IPS-18c (cell line): Measurements from ENCODE around the gene TBL3.
"Not testable (repeated sequence)": the region's sequence is repeated elsewhere in the genome, so short reads cannot be mapped to it uniquely, and the experiment has no call there.

Source experiments
- H3K4me3 ChIP-seq: 2 replicates; pipeline ENCODE4 v1.7.0; 2013; ENCODE audit warnings: low read depth, mild to moderate bottlenecking, low read length, moderate library complexity; ENCODE audit not compliant: insufficient read depth
- H3K9me3 ChIP-seq: one replicate; pipeline ENCODE4 v1.6.1; 2013; ENCODE audit warnings: mild to moderate bottlenecking, low read length, moderate library complexity; ENCODE audit not compliant: control insufficient read depth, insufficient read depth

The TBL3 gene

DNA sequence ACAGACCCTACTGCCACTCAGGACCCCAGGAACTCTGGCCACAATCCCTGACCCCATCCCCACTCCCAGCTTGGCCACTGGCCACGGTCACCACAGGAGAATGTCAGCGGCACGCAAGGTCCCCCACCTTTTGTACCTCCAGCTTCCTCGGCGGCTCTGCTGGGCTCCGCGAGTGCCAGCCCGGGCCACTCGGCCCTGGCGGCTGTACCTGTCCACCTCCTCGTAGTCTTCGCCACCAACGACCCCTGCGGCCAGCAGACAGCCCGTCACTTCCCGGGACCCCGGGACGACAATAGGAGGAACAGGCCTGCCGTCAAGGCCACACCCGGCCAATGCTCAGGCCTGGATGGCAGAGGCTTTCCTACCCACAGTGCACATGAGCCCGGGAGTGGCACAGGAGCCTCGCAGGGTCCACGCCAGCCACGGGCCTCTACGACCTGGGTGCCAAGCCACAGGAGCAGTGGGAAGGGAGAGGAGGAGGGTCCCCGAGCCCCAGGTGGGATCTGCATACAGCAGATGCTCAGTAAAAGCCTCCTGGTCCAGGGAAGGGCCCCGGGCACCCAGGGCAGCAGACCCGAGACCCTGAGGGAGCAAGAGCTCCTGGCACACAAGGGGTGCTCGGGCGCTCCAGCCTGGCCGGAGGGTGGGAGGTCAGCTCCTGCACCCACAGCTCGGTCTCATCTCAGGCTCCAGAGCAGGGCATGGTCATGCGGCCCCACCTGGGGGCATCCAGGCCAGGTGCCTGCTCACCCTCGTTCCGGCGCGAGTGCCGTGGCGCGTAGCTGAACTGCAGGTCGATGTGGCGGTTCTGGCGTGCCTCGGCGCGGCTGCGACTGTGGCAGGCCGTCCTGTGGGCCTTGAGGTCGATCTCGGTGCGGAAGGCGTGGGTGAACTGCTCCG is 29.9 kb downstream of the TBL3 start:
- Histone ChIP-seq H3K9me3 (no peaks in the 10 kb centered on the region), H3K4me3 (no peak overlapping the region)

DNA sequence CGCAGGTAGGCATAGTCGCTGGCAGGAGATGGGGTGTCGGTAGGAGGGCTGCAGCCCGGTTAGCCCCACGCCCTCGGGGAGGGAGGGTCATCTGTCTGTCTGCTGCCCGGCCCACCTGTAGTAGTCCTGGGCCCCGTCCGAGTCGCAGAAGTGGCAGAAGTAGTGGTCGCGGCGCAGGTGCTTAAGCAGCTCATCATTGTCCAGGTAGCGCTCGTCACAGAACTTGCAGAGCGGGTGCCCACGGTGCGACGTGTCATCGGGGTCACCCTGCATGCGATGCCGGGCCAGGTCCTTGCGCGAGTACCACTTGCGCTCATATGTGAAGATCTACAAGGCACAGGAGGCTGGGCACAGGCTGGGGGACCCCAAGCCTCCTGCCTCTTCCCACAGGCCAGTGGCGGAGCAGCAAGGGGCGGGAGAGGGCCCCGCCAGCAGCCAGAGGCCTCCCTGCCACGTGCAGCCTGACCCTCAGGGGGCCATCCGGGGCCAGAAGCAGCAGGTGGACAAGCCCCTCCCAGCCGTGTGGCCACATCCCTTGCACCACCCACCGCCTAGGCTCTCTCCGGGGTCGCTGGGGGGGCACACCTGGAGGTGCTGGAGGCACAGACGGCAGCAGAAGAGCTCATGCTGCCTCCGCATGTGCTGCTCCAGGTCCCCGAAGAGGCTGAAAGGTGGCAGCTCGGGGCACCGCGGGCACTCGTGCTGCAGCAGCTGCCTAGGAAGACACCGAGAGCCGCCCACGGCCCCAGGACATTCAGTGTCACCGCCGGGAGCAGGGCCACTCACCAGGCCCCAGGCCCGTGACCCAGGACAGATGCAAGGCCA is 30.8 kb downstream of the TBL3 start:
- no peak overlapping the region for H3K4me3 ChIP-seq
- H3K9me3 ChIP-seq = no peaks in the 10 kb centered on the region

DNA sequence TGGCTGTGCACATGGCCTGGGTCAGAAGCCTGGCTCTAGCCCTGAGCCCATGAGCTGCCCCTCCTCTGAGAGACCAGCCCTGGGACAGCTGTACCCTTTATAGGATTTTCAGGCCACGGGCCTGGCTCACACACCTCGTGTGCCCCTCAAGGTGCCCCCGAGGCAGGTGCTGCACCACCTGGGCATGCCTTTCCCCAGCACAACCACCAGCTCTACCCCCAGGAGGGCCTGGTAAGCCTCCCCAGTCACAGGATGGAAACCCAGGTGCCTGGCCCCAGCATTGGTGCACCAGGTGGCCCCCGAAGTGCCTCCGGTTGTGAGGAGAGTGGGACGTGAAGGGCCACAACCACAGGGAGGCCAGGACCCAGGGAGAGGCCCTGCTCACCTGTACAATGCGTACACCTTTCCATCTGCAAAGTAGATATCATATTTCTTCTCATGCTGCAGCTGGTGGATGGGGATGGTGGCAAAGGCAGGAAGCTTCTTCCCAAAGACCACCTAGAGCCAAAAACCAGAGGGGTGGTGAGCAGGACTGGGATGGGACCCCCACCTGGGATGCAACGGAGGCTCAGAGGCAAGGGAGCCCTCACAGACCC is 31.5 kb downstream of the TBL3 start:
- no peaks in the 10 kb centered on the region for H3K9me3 ChIP-seq
- no peak overlapping the region for H3K4me3 ChIP-seq

DNA sequence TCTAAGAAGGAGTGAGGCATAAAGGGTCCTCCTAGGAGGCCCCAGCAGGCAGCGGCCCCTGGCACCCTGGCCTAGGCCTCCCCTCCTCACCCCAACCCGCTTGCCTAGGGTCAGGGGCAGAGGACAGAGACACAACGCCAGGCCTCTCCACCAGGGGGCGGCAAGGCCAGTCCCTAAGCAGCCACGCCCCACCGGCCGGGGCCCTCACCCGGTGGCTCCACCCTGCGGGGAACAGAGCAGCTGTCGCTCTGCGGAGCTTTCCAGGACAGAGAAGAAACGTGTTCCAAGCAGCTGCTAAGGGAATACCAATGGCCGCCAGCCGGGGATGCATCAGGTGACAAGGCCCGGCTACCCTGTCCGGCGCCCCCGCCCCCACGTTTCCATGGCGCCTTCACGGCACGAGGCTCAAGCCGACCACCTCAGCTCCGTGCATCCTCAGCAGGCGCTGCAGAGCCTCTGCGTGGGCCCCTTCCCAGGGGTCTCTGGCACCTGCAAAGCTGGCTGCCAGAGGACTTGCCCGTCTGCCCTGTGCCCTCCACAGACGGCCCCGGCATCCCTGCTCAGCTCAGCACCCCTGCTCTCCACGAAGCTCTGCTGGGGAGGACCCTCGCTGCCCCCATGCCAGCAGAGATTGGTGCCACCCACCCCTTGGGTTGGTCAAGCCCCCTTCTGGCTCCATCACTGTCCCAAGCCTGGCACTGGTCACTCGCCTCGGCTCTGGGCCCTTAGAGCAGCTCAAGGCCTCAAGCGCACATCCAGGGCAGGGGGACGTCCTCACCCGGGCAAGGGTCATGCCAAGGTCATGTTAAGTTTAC is 32.2 kb downstream of the TBL3 start:
- peak overlapping the region; percentile 6; the same call in 1 of the 2 replicates for H3K4me3 ChIP-seq
- no peaks in the 10 kb centered on the region for H3K9me3 ChIP-seq

DNA sequence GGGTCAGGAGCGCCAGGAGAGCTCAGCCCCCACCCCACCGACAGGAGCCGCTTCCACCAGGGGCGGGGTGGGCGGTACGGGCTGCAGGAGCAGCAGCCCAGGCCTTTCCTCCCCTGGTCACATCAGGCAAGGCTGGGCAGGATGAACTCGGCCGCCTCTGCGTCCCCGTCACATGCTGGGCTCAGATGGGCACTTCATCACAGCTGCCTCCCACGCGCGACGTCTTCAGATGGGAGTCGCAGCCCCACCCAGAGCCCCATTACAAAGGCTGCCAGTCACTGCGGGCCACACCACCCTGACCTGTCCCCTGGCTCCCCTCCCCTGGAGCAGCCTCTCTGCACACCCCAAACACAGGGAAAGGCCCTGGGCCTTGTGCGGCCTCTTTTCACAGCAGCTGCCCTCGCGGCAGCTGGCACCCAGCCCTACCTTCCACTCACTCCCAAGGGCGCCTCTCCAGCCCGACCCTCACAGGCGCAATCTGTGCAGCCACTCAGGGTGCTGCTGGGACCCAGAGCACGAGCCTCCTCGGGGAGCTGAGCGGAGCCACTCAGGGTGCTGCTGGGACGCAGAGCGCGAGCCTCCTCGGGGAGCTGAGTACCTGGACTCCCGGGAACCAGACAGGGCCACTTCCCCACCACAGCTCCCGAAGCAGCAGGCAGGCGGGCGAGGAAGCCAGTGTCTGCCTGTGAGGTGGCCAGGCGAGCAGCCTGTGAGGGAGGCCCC is 33.1 kb downstream of the TBL3 start:
- Histone ChIP-seq H3K4me3 (no peak overlapping the region), H3K9me3 (no peaks in the 10 kb centered on the region)

DNA sequence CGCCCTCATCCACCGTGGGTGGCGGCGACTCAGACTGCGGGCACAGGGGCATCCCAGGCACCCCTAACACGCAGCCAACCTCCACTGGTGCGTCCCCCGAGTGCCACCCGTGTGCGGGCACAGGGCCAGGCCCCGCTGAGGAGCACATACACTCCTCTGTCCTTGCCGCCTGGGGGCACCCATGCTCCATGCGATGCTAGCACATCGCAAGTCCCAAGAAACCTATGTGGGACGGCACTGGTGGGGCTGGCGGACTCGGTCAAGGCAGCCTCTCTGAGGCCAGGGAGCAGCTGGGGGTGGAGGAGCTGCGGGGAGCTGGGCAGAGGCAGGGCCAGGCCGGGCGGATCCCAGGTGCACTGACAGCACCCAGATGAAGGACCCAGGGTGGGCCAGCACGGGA is 33.8 kb downstream of the TBL3 start:
- Histone ChIP-seq H3K9me3 (no peaks in the 10 kb centered on the region), H3K4me3 (no peak overlapping the region)

DNA sequence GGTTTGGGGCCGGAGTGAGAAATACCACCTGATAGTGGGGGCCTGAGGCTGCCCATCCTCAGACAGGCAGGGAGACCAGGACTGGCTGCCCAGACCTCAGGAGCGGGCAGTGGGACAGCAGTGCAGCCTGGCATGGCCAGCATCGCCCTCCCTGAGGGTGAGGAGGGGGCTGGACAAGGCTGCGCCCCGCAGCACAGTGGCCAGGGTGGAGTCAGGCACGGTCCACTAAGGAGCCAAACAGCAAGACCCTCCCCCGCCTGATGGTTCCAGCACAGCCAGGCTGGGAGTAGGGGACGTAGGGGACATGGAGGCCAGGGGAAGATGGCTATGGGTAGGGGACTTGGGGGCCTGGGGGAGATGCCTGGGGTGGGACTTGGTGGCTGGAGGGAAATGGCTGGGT is 34.5 kb downstream of the TBL3 start:
- H3K4me3 ChIP-seq = no peak overlapping the region

DNA sequence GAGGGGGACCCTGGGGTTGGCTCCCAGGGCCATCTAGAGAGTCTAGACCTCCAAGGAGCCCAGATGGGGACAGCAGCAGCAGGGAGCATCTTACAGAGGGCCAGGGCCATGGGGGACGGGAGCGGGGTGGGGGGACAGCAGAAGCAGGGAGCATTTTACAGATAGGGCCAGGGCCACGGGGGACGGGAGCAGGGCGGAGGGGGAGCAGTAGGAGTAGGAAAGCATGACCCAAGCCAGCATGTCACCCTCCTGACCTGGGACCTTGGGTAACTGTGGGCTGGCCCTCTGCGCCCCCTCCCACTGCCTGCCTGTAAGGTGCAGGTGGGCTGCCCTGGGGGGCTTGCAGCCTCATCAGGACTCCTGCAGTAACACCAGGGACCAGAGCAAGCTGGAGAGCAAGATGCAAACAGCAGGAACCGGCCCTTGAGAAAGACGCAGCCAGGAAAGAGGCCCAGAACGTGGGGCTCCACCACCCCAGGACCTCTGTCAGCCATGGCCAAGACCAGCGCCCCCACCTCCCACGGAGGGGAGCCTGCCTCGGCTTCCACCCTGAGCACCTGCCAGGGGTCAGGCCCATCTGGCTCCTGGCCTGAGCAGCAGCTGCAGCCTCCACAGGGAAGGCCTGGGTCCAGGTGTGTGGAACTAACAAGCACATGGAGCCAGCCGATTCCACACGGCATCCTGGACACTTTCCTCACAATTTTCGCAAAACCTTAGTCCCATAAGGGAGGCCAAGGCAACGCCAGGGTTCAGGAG is 35.4 kb downstream of the TBL3 start:
- Histone ChIP-seq H3K4me3 (peak overlapping the region; percentile 15), H3K9me3 (no peaks in the 10 kb centered on the region)

More for the DNA sequence above, 34.5 kb downstream of the TBL3 start:
- H3K9me3 ChIP-seq = no peaks in the 10 kb centered on the region

DNA sequence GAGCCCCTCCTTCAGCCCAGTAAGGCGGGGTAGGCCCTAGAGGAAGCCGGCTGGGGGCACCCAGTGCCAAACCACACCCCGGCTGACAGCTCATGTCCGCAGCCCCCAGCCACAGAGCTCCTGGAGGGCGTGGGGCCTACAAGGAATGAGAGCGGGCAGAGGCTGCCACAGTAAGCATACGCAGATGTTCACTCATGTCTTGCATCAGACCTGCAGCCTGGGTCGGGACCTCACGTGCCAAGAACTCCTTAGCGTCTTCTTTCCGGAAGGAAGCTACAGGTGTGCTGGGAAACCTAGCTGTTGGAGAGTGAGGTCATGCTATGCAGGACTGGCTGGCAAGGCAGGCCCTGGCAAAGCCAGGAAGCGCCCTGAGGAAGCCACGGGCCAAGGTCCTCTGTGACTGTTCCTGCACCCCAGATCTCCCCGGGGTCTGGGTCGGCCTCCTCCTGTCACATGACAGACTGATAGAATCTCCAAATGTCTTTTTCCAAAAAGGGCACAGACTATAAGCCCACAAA is 36.2 kb downstream of the TBL3 start:
- no peaks in the 10 kb centered on the region for H3K9me3 ChIP-seq
- H3K4me3 ChIP-seq = peak overlapping the region; percentile 15

DNA sequence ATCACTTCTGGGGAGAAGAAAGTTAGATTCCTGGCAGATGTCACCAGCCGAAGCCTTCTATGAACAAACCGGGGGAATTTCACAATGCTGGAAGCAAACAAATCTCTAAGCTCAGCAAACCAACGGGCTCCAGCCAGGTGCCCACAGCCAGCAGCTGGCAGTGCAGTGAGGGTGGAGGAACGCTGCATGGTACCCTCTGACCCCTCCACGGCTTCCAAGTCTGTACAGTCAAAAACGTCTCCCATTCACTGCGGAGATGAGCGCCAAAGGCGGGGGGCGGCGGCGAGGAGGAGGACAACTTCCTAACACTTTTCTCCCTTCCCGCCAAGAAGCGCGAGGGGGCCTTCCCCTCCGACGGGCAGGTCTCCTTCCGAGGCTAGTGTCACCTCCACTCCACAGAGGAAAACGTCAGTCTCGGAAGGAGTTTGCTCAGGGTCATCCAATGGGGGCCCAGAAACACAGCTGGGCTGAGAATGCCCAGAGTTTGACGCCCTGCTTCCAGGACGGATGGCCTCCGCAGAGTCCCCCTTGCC is 36.8 kb downstream of the TBL3 start:
- H3K9me3 ChIP-seq = no peaks in the 10 kb centered on the region
- H3K4me3 ChIP-seq = peak overlapping the region; percentile 93

DNA sequence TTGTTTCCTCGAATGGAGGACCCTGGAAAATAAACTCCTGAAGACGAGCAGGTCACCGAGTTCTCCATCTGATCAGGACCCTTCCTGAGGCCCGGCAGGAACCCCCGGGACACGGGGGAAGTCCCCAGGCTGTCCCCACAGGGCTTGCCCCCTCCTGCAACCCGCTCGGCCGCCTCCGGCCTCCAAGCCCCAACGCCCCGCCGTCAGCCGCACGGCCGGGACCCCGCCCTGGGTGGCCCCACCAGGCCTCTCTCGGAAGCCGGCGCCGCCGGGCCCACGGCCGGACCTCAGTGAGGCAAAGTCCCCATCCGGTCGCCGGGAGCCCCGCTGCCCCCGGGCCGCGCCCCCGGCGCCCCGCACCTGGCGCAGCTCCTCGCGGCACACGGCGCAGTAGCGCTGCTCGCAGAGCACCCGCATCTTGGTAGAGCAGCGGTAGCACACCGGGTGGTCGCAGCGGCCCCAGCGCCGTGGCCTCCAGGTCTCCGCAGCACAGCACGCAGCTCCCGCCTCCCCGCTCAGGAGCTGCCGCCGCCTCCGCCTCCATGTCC is 37.4 kb downstream of the TBL3 start:
- Histone ChIP-seq H3K4me3 (peak overlapping the region; percentile 93), H3K9me3 (no peaks in the 10 kb centered on the region)

DNA sequence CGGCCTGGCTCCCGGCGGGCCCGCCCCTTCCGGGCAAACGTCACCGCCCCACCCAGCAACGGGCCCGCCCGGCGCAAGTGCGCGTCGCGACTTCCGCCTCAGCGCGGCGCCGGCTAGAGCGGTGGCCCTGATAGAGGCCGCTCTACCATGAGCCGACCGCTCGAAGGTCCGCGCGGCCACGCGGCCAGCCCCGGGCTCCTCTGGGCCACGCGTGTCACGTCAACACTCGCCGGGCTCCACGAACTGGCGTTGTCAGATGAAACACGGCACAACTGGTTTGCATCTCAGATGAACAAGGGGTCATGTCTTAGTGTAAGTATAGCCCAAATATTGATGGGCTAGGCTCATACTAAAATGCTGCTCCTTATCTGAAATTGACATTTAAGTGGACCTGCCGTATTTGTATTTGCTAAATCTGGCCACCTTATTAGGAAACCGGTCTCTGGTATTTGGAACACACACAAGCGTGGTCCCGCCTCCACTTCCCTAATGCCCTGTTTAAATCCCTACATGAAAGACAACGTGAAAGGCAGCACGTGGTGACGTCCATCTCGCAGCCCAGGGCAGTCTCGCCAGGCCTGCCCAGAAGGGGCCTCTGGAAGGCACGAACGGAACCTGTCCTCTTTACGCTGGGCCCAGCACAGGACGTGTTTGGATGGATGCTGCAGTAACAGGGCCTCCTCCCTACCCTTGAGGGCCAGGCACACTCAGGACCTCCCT is 38.1 kb downstream of the TBL3 start, which contains the start of gene ZNF598:
TSS of gene ZNF598 (minus strand) at position 31 of the 720 bp plus-strand sequence.
- Histone ChIP-seq H3K4me3 (peak within 1 kb of the TSS; percentile 96), H3K9me3 (no peaks in the 10 kb centered on the region)

DNA sequence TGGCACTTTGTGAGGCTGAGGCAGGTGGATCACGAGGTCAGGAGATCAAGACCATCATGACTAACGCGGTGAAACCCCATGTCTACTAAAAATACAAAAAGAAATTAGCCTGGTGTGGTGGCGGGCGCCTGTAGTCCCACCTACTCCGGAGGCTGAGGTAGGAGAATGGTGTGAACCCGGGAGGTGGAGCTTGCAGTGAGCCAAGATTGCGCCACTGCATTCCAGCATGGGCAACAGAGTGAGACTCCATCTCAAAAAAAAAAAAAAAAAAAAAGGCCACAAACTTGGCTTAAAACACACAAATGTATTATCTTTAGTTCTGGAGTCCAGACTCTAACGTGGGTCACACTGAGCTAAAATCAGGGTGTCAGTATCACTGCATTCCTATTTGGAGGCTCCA is 39.9 kb downstream of the TBL3 start:
- not testable (repeated sequence) for H3K4me3 ChIP-seq

DNA sequence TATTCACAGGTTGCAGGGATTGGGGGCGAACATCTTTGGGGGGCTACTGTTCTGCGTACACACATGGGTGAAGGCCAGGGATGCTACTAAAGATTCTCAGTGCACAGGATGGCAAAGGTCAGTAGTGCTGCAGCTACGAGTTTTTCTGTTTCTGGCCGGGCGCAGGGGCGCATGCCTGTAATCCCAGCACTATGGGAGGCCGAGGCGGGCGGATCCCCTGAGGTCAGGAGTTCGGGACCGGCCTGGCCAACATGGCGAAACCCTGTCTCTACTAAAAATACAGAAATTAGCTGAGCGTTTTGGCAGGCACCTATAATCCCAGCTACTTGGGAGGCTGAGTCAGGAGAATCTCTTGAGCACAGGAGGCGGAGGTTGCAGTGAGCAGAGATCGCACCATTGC is 41.7 kb downstream of the TBL3 start:
- Histone ChIP-seq H3K4me3 (no peak overlapping the region), H3K9me3 (no peaks in the 10 kb centered on the region)

More for the DNA sequence above, 39.9 kb downstream of the TBL3 start:
- H3K9me3 ChIP-seq = not testable (repeated sequence)
